Erythroblast (primary cell): ENCODE measurements around the gene BCKDHB.

Experiments used
- DNase-seq, 2 experiments: peaks; one replicate each; lab custom pipeline; 2025; lab: John Stamatoyannopoulos, UW
- GATA1 ChIP-seq: IDR thresholded peaks from 2 replicates; pipeline ENCODE4 v1.6.1; 2011; ENCODE audit warnings: low read depth, mild to moderate bottlenecking, control low read depth, low read length, moderate library complexity
- POLR2A ChIP-seq: IDR thresholded peaks from 2 replicates; pipeline ENCODE4 v1.6.1; 2011; ENCODE audit warnings: mild to moderate bottlenecking, low read length

The BCKDHB gene

DNA sequence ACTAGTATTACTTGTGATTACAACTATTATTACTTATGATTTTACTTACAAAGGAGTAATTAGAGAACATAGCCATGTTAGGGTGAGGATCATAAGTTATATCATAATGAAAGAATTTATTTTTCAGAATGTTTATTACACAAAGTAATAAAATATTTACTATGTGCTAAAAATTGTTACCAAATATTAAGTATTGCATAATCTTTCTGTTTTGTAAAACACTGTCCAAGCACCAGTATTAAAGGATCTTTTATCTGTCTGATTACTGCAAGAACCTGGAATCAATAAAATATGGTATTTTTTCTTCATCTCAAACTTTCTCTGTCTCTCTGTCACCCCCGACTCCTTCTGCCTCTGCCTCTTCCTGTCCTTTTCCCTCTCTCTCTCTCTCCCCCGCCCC is 250.1 kb downstream of the BCKDHB start:
- DNase-seq, result no peak
- TF ChIP-seq POLR2A, result no peak
- no peak for TF ChIP-seq GATA1

DNA sequence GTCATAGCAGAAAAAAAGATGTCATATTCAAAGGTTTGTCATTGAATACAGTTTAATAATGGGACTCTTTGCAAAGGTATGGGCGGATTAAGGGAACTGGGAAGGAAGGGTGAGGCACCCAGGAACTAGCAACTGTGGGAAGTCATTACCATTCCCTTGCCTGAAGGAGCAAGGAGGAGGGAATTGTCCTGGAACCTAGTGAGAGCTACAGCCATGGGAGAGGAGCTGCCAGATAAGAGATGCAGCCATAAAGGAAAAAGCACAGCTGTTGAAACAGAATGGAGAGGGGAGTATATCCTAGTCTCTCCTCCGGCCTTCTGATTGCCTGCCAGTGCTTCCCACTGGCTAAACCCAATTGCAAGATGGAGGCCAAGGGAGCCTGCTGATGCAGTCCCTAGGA is 250.6 kb downstream of the BCKDHB start:
- TF ChIP-seq POLR2A, result no peak
- no peak for TF ChIP-seq GATA1
- no peak for DNase-seq

DNA sequence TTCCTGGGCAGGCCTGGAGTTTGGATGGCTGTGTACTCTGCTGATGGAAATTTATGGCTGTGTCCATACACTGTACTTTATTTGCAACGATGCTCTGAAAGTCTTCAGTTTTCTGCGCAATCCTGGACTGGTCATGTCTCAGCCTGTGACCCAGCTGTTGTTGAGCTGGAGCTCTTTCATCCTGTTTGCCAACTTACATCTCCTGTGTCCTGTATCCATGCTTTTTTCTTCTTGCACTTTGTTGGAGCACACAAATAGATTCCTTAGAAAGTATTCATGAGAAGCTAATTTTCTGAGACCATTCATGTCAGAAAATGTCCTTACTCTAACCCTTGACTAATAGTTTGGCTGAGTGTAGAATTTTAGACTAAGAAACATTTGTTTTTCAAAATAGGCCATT is 251.2 kb downstream of the BCKDHB start:
- TF ChIP-seq POLR2A (no peak), GATA1 (no peak)
- no peak for DNase-seq

GRCh38 chr6:80363501-80364122 is 257.1 kb downstream of the BCKDHB start:
- TF ChIP-seq GATA1, result no peak
- no peak for TF ChIP-seq POLR2A
- DNase-seq, result no peak

DNA sequence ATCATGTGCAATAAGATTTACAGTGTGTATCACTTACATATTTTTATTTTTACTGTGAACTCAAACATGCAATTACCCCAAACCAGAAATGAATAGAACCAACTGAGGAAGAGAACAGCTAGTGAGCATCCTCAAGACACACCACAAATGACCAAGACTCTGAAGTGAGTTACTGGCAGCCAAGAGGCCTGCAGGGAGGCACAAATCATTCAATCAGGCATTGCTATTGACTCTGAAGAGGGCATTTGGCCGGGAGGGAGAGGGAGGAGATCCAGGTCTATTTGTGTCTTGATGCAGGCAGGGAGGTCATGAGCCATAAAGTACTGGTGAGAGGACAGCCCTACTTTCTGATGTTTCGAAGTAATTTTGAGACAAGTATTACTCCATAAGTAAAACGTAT is 257.7 kb downstream of the BCKDHB start:
- no peak for DNase-seq

DNA sequence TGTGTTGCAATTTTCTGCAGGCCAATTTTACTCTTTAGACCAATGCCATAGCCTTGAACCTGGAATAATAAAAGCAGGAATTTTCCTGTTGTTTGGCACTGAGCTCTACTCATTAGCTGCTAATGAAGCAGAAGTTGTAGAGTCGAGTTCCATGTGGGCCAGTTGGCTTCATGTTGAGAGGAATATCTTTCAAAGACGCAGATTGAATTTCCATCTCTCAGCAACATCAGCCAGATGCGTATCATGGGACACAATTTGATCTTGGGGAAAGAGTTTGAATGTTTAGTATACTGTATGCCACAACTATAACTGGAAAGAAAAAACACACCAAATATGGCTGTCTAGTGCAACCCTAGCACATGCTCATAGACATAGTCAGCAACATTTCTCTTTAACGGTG is 259.6 kb downstream of the BCKDHB start:
- TF ChIP-seq GATA1 (no peak), POLR2A (no peak)
- DNase-seq, result no peak

More for the DNA sequence above, 257.7 kb downstream of the BCKDHB start:
- TF ChIP-seq POLR2A, result no peak
- TF ChIP-seq GATA1, result no peak

DNA sequence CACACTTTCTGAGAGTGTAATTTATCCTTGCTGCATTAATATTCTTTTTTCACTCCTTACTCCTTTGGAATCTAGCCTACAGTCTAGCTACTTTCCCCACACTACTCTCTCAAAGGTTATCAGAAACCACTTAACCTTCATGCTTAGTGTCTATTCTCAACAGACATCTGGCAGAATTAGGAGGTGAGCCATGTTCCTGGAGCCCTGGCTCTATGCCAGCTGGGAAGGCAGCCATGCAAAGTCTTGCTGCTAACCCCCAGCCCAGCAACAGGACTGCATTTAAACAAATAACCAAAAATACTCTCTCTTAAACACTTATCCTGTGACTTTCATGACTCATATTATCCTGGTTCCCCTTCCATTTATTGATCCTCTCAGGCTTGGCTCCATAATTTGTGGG is 260.2 kb downstream of the BCKDHB start:
- TF ChIP-seq POLR2A (no peak), GATA1 (no peak)
- DNase-seq, result no peak

- no peak for DNase-seq
- no peak for TF ChIP-seq POLR2A
- no peak for TF ChIP-seq GATA1
These were observed 269.9 kb downstream of the BCKDHB start for GRCh38 chr6:80376411-80376810.

- DNase-seq, result no peak
- TF ChIP-seq POLR2A (no peak), GATA1 (no peak)
These were observed 274.1 kb downstream of the BCKDHB start for GRCh38 chr6:80380566-80380965.

- DNase-seq, result no peak
- no peak for TF ChIP-seq GATA1
- no peak for TF ChIP-seq POLR2A
These were observed 276.3 kb downstream of the BCKDHB start for GRCh38 chr6:80382811-80383210.

DNA sequence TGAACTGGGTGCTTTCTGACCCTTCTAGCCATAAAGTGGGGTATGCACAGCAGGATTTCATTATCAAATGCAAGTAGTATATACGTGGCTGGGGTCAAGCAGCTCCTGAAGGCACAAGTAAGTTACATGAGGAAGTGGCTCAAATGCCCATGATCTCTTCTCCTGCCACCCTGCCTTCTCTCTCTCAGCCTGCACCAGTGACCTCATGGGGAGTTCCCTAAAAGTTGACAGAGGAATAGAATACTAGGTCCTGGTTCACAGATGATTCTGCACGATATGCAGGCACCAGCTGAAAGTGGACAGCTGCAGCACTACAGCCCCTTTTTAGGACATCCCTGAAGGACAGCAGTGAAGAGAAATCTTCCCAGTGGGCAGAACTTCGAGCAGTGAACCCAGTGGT is 282.0 kb downstream of the BCKDHB start:
- TF ChIP-seq GATA1 (no peak), POLR2A (no peak)
- no peak for DNase-seq
